ENCODE results near the gene MICALL2.

The MICALL2 gene

DNA sequence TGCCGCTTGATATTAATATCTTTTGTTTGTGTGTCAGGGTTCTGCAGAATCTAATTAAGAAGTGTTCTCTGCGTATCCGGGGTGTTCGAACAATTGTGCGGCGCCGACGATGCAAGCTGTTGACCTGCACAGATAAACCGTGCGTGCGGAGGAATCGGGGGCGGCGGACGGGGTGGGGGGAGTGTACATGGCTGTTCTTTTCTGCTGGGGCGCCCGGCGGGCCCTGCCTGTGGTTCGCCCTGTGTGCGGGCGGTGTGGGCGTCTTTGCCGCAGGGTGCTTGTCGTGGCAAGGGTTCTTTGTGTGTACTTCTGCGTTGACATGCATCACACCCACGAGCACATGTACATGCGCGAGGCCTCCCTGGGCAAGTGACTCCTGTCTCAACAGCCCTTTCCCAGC, 47.9 kb downstream of the MICALL2 start:
- DNase-seq: no peak

DNA sequence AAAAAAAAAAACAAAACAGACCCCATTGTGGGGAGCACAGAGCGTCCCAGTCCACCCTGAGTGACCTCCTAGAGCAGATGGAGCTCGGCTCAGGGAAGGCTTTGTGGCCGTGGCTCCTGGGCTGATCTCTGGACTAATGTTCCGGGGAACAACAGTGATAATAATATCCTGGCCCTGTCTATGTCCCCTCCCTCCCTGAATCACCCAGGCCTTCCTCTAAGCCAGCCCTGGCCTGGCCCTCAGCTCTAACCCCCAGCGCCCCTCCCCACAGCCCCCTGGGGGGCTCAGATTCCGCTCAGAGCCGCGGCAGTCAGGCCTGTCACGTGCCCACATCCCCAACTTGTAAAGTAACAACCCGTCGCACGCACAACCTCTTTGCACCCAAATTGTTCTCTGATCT, 48.3 kb downstream of the MICALL2 start:
- DNase-seq: no peak

DNA sequence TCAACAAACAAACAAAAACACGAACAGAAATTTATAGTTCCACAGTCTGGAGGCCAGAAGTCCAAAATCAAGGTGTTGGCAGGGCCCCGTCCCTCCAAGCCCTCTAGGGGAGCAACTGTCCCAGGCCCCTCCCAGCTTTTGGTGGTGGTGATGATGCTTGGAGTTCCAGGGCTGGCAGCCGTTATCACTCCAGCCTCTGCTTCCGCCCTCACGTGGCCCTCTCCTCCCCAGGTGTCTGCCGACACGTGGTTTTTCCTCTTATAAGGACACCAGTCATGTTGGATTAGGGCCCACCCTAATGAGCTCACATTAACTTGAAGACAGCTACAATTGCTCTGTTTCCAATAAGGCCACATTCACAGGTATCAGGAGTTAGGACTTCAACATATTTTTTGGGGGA, 49.7 kb downstream of the MICALL2 start:
- DNase-seq: no peak

DNA sequence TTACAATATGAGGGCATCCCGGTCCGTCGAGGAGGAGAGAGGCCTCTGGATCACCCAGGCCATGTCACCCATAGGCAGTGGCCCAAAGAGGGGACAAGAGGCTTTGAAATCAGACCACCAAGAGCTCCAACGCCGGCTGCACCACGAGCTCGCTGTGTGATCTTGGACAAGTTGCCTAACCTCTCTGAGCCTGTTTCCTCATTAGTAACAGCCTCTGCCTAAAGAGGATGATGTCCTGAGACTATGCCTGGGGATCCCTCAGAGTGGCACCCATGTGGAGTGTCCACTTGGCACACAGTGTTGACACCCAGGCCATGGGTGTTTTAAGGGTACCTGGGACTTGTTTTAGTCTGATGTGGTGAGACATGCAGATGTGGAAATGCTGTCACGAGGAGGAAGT, 50.8 kb downstream of the MICALL2 start:
- no peak for DNase-seq

DNA sequence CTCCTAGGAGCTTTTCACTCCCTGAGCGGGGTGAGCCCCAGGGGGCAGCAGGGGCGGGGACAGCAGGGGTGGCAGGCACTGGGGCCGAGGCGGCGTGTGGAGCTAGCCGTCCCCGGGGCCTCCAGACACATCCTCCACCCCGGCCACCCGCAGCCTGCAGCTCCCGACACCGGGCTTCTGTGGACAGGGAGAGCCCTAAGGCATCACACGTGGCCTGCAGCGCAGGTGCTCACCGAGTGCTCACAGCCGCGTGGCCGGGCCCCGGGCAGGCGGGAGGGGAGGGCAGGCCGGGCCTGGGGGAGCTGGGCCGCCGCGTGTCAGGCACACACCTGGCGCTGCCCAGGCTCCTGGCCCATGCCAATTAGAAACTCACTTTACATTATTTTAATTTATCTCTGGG, 51.4 kb downstream of the MICALL2 start:
- DNase-seq: no peak

DNA sequence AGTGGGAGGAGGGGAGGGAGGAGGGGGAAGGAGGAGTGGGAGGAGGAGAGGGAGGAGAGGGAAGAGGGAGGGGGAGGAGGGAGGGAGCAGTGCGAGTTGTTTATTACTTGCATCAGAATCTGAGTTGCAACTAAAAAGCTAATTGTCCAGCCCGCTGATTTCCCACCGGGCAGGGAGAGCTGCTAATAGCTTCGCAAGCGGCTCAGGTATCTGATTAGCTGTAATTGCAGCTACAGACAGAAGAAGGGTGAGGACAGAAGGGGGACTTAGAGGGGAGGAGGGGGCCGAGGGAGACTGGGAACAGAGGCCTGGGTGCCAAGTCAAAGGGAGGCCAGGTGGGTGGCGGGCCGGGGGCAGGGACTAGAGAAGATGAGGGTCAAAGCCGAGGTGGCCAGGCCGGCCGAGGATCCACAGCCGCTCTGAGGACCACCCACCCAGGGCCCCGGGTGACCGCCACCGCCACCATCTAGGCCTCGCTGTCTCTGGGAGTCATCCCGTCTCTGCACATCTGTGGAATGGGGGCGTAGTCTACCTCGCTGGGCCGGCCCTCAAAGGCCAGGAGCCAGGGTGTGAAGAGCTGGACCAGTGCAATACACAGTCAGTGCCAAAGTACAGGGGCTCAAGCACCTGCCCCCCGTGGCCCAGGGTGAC, 54.2 kb downstream of the MICALL2 start:
- DNase-seq: no peak

DNA sequence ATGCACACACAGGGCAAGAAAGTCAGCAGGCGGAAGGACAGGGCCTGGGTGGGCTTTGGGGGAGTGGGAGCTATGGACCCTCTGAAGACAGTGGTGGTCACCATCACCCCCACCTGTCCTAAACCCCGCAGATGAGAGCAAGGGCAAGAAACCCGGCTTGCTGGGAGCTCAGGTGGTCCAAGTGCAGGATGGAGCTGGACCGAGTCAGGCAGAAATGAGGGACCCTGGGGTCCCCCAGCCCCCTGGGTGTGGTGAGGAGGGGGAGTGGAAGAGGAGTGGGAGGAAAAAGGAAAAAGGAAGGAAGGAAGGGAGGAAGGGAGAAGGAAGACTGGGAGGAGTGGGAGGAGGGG, 54.8 kb downstream of the MICALL2 start:
- no peak for DNase-seq

DNA sequence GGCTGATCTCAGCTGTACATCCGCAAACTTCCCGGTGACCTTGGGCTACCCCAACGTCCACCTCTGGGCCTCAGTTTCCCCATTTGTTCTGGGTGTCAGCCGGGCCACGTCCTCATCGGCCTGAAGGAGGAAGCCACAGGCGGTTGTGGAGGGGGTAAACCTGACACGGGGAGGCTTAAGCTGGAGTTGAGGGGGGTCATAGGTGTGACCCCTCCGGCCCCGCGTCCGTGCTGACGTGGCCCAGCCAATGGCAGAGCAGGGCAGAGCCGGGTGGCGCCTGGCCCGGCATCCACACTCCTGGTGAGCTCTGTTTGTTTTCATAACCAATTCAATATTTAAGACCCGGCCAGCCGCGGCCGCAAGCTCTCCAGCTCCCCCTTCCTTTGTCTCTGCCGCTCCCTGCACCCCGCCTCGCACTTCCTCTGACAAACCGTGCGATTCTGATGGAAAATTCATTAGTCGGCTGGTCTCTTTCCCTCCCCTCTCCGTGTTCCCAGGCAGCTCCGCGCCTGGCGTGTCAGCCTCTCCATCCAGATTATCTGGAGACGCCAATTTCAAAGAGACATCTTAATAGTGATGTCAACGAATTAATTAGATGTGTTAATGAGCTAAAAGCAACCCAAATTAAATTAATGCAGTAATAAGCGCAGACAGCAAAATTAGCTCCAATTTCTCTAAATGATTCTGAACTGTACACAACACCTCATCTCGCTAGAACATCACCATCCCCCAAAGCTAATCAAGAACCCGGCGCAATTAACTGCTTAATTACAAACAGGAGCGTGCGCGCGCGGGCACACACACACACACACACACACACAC, 55.4 kb downstream of the MICALL2 start:
- DNase-seq: no peak

DNA sequence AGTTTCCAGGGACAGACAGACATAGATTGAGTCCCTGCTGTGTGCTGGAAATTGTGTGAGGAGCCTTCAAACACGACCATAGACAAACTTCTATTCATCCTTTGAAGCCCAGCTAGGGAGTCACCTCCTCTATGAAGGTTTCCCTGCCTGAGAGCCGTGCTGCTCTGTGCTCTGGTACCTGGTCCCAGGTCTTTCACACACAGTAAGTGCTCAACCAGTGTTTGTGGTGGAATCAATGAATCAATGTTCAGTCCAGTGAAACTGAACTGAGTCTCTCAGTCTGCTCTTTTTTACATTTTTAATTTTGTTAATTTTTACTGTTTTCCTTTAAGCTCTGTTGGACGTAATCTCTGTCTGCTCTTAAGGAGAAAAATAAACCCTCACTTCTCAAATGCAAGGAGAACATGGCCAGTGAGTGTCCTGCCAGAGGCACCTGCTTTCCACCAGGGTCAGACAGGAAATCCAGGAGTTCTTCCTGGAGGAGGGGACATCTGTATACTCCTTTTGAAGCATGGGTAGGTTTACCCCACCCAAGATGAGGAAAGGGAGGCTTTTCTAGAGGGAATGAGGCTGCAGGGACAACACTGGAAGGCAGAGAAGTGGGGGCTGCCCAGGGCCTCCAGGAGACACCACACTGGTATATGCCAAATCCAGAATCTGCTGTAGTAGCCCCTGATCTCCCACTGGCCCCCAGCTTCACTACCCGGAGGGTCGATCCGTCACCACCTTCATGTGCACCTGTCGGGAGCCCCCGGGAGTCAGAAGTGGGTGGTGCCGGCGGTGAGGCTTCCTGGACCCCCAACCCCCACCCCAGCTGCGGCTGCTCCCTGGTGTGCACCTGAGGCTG, 56.3 kb downstream of the MICALL2 start:
- DNase-seq: no peak

DNA sequence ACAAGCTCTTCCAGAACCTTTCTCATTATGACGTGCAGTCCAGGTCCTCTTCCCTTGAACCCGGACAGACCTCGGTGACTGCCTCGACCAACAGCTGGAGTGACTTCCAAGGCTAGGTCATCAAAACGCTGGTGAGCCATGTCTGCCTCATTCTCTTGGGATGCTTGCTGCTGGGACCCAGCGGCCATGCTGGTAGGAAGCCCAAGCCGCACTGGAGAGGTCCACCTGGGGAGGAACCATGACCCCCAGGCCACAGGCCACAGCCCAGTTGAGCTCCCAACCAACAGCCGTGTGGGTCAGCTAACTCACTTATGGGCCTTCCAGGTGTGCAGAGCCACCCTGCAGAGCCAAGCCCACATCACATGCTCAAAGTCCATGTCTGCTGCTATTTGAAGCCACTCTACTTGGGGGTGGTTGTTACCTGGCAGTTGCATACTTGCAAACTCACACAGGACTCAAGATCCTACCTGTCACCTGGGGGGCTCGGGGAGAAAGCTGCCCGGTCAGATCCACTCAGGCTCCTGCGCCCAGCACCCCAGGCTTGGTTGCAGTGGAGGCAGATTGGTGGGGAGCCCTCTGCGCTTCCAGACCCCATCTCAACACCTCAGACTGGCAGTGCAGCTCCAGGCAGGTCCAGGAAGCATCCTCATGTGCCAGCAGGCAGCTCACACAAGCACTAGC, 57.0 kb downstream of the MICALL2 start:
- no peak for DNase-seq

DNA sequence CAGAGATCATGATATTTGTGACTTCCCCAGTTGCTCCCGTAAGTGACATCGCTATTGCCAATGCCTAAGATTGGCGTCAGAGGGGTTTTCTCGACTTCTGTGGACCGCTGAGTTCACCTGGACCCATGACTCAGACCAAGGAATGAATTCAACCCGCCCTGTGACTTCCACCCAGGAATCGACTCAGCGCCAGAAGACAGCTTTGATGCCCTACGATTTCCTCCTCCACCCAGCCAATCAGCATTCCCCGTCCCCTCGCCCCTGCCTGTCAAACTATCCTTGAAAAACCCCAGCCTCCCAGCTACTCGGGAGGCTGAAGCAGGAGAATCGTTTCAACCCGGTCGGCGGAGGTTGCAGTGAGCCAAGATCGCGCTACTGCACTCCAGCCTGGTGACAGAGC, 58.3 kb downstream of the MICALL2 start:
- no peak for DNase-seq

DNA sequence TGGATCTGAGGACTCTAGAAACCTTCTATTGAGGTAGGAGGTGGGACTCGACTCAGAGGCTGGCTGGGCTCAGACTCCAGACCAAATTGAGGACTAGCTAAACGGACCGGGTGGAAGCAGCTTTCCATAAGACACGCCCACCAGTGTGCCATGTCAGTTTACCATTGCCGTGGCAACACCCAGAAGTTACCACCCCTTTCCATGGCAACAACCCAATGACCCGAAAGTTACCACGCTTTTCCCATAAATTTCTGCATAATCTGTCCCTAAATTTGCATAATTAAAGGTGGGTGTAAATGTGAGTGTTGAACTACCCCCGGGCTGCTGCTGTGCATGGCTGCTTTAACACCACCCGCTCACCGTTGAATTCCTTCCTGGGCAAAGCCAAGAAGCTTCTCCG, 58.9 kb downstream of the MICALL2 start:
- no peak for DNase-seq

DNA sequence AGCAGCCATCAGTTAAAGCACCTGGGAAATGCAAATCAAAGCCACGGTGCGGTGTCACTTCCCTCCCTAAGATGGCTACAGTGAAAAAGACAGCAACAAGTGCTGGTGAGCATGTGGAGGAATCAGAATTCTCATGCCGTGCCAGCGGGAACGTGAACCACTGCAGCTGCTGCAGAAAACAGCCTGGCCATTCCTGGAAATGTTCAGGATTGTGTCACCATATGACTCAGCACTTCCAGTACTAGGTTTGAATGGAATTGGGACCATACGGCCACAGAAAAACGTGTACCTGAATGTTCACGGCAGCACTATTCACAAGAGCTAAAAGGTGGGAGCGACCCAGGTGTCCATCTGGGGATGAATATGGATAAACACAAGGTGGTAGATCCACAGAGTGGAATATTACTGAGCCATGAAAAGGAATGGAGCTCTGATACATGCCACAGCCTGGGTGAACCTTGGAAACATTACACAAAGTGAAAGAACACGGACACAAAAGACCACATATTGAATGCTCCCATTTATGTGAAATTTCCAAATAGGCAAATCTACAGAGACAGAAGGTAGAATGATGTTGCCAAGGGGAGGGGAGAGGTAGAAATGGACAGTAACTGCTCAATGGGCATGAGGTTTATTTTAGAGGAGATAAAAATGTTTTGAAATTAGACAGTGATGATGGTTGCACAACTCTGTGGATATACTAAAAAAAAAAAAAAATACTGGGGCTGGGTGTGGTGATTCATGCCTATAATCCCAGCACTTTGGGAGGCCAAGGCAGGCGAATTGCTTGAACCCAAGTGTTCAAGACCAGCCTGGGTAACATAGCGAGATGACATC, 61.6 kb downstream of the MICALL2 start:
- no peak for DNase-seq

DNA sequence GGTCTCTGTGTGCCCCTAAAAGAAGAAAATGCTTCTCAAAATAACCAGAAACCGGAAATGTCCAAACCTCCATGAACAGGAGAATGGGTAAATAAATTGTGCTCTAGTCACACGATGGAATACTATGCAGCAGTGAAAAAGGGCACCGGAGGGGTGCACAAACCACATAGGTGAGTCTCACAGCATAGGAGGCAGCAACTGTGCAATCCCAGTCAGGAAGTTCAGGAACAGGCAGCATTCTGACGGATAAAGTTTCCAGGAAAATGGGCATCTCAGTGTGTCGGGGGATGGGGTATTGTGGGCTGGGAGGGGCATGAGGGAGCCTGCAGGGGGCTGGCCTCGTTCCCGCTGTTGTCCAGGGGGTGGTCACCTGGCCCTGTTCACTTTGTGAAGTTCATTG, 63.1 kb downstream of the MICALL2 start:
- no peak for DNase-seq

DNA sequence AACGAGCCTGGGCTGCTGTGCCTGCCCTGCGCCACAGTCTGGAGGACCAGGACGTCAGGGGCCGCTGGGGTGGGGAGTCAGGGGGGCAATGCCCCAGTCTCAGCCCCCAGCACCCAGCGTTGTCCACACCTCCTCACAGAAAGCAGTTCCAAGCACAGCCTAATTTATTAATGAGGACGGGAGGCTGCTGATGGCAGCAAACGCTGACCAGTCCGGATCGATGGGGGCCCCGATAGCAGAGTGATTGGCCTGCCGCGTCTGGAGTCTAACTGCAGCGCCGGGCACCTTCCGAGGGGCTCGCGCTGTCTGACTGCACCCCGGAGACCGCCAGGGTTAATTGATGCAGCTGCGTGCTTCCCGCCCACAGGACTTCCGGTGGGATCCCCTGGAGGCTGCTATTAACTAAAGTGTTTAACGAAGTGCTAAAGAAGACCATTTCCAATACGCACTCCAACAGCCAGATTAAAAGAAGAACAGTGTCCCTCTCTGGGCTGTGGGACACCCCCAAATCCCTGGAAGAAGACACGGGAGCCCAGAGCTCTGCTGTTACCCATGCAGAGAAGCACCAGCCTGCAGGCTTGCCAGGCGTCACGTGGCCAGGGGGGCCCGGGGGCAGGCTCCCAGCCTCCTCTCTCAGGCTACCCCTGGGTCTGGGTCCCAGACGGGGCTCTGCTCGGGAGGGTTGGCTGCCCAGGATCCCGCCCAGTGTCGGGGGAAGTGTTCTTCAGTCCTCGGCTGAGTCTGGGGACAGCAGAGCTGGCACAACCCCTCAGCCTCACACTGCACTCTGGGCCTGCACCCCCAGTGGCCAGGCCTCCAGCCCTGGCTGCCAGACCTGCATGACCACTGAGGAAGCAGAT, 63.8 kb downstream of the MICALL2 start:
- DNase-seq: no peak

DNA sequence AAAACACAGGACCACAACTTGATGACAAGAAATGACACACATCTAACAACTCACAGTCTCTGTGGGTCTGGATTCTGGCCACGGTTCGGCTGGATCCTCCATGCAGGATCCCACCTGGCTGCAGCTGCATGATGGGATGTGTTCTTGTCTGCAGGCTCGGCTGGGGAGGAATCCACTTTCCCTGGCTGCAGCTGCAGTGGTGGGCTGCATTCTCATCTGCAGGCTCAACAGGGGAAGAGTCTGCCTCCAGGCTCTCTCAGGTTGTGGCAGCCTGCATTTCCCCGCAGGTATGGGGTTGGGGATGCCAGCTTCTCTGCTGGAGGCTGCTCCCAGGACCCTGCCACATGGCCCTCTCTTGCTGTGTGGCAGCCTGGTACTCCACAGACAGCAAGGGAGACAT, 64.9 kb downstream of the MICALL2 start:
- DNase-seq: no peak

DNA sequence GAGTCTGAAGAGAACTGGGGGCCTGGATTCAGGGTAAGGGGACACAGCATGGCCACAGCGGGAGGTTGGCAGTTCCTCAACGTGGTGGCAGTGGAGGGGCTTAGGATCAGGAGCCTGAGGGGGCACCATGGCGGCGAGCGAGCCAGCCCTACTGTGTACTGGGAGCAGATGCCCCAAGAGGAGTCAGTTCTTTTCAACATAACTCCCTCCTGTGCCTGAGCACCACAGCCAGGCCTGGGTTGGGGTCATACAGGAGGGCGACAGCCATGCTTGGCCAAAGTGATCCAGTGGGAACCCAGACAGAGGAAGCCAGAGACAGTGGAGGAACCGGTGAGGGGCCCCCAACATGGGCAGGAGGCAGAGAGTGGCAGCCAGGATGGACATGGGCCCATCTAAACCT, 65.8 kb downstream of the MICALL2 start:
- no peak for DNase-seq

DNA sequence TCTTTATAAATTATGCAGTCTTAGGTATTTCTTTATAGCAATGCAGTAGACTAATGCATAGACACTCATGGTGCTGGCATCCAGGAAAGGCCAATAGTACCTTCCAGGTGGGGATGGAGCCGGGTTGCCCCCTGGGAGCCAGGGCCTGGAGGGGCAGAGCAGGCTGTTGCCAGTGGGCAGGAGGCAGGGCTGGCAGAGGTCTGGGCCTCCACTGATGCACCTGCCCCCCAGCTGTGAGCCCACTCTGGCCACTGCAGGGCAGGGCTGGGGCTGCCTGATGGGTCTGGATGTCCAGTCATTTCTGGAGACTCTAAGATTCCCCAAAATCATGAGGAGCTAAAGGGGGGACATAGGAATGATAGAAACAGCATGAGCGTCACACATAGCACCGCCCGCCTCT, 66.7 kb downstream of the MICALL2 start:
- no peak for DNase-seq

DNA sequence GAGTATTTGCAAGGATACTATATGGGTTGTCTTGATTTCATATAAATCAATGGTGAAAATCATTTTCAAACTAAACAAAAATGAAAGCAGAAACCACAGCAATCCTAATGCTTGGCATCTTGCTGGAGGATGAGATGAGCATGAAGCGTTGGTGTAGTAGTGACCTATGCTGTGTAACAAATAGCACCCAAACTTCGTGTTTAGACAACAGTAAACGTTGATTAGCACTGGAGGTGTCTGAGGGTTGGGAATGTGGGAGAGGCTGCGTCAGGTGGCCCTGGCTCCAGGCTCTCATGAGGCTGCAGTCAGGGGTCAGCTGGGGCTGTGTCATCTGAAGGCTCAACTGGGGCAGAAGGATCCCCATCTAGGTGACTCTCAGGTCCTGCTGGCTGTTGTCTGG, 67.8 kb downstream of the MICALL2 start:
- DNase-seq: no peak

DNA sequence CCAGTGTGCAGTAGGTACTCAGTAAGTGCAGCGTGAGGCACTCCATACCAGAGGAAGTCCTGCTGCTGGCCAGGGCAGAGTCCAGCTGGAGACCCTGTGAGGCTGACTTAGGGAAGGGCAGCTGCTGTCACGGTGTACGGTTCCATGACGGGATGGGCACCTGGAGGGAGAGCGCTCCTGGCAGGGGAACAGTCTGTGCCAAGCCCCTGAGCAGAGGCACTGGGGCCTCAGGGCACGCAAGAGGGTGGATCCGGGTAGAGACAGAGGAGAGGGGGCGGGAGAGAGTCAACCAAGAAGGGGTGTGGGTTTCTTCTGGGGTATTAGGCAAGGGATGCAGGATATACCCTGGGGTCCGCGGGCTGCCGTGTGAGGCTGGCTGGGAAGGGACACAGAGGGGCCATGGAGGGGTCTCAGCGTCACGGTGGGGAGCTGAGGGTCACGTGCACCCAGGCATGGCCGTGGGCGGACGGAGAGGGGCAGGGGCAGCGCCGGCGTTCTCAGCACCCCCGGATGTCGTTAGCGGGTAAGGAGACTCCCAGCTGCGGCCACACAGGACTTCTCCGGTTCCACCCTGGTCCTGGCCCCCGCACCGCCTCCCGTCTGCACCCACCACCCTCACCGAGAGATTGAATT, 70.5 kb downstream of the MICALL2 start:
- no peak for DNase-seq
